ENCODE measurements around the gene CDKN2D. TPM values are rescaled to one million over a fixed set of nuclear protein-coding genes. Genes with fewer than 3 reads are reported as not detected.

Gene CDKN2D
- total RNA-seq, 1 experiment from 2014 or later: 17.1 TPM

DNA sequence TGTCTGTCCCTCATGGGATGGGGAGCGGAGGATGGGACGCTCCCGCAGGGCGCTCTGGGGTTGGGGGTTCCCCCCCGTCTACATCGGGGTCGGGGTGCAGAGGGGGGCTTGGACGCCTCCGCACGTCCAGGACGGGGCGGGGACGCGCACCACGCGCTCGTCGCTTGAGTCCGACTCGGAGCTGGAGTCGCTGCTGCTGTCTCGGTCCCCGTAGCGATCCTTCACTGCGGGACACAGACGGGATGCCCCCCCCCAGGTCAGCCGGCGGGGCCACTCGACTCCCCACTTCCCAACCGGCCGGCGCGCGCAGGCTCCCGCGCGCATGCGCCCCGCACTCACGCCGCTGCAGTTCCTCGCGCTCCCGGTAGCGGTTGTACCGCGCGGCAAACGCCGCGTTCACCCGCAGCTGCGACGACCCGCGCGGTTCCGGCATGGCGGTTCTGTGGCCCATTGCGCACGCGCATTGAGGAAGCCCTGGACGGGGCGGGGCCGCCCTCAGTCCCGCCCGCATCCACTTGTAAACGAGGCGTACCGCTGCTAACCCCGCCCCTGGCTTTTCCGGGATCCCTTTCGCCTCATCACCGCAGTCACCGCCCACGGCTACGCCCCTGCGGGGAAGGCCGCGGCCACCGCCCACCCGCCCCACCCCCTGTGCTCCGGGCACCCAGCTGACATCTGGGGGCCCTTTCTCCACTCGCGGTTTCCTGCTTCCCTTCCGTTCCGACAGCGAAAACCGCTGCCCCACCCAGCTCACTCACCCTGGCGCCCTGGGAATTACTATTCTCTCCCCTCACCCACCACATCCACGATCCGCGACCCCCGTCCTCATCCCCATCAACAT, 3.0 kb downstream of the CDKN2D start, which contains the start of gene KRI1:
KRI1 (minus strand) TSS at position 444 of the 841 bp plus-strand sequence; CDS start at position 433, 11 bp downstream.
- intact Hi-C loops (cut with micrococcal nuclease): no loop called here
- no peaks in the 10 kb centered on the region for H3K9me2 ChIP-seq (replicated peaks; ENCODE audit: low read length)
- no peak for TF ChIP-seq EZH2 (IDR thresholded peaks at IDR 0.05; ENCODE audit: low read length, unreplicated experiment)
- TF ChIP-seq, protein P1, sequence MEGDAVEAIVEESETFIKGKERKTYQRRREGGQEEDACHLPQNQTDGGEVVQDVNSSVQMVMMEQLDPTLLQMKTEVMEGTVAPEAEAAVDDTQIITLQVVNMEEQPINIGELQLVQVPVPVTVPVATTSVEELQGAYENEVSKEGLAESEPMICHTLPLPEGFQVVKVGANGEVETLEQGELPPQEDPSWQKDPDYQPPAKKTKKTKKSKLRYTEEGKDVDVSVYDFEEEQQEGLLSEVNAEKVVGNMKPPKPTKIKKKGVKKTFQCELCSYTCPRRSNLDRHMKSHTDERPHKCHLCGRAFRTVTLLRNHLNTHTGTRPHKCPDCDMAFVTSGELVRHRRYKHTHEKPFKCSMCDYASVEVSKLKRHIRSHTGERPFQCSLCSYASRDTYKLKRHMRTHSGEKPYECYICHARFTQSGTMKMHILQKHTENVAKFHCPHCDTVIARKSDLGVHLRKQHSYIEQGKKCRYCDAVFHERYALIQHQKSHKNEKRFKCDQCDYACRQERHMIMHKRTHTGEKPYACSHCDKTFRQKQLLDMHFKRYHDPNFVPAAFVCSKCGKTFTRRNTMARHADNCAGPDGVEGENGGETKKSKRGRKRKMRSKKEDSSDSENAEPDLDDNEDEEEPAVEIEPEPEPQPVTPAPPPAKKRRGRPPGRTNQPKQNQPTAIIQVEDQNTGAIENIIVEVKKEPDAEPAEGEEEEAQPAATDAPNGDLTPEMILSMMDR (conservative IDR thresholded peaks at IDR 0.05; ENCODE audit: low read depth, low read length): no peak
- TF ChIP-seq EZH2phosphoT487 (IDR thresholded peaks at IDR 0.05; ENCODE audit: borderline replicate concordance, low read length): no peak
- H3K4me3 ChIP-seq (ENCODE audit: low read length): peak within 1 kb of the TSS; percentile 79
- H3K9me3 ChIP-seq (ENCODE audit: low read length): no peaks in the 10 kb centered on the region
- H2AFZ ChIP-seq (ENCODE audit: low read length): peak within 1 kb of the TSS; percentile 70
- POLR2A ChIA-PET (ENCODE audit: unreplicated experiment): interaction anchor here (0.6 kb wide), 1 partner anchor 285 kb away, joined by 3 read pairs; no protein-coding TSS in a partner anchor
- no peaks in the 10 kb centered on the region for H3F3A ChIP-seq (ENCODE audit: low read length, unreplicated experiment)
- CTCF ChIA-PET: interaction anchor here (0.5 to 0.7 kb wide), 4 partner anchors 57 to 104 kb away, joined by 4 to 8 read pairs (median 6); no protein-coding TSS in a partner anchor
- peaks cover 32% of the 10 kb centered on the region for H3K4me1 ChIP-seq (ENCODE audit: insufficient read depth, low read length)
- H3K9ac ChIP-seq (ENCODE audit: low read length): peak within 1 kb of the TSS; percentile 91
- peak within 1 kb of the TSS; percentile 24; the same call in 1 of the 2 replicates for H3K27ac ChIP-seq (ENCODE audit: low read length)
- no peaks in the 10 kb centered on the region for H4K20me1 ChIP-seq (ENCODE audit: low read length)
- H3K36me3 ChIP-seq (ENCODE audit: low read depth, low read length): peaks cover 5% of the 10 kb centered on the region; the same call in 1 of the 2 replicates
- peaks cover 29% of the 10 kb centered on the region for H3K79me2 ChIP-seq (ENCODE audit: low read length)
- peak within 1 kb of the TSS; percentile 96 for H3K4me2 ChIP-seq (ENCODE audit: low read length)
- no TSS peak for BruUV-seq (replicated peaks)
- H3K27me3 ChIP-seq (ENCODE audit: low read length): no peaks in the 10 kb centered on the region
- peak; percentile 58 for ATAC-seq
- peak; percentile 99 for DNase-seq

DNA sequence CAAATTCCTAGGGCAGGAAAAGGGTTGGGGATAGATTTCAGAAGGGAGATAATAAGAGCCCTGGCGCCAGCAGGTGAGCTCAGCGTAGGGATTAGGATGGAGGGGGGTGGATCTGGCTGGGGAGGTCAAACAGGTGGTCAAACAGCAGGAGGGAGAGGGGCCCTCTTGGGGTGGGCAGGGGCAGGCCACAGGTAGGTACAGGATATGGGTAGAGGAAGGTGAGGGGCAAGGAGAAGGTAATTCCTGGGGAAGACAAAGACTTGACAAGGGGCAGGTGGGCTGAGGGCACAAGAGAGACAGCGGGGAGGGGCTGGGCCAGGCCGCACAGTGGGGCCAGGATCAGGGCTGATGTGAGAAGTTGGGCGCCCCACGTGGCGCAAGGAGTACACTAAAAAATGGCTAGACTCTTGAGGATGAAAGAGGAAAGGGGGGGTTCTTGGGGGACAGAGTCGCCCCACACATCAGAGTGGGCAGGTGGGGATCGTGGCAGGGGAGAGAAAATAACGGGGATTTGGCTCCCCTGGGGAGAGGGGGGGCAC, 3.7 kb downstream of the CDKN2D start:
- peak; percentile 2; the same call in 1 of the 2 replicates for ATAC-seq
- ChIA-PET POLR2A (ENCODE audit: unreplicated experiment) (no interaction called here), CTCF (interaction anchor here (0.5 kb wide), 1 partner anchor 104 kb away, joined by 5 read pairs; no protein-coding TSS in a partner anchor)
- Histone ChIP-seq H3K79me2 (ENCODE audit: low read length) (peaks cover 29% of the 10 kb centered on the region), H3K27me3 (ENCODE audit: low read length) (no peaks in the 10 kb centered on the region), H3K9ac (ENCODE audit: low read length) (peak overlapping the region; percentile 91), H3K4me3 (ENCODE audit: low read length) (peak overlapping the region; percentile 79), H2AFZ (ENCODE audit: low read length) (peak overlapping the region; percentile 70), H3K36me3 (ENCODE audit: low read depth, low read length) (peaks cover 11% of the 10 kb centered on the region; the same call in 1 of the 2 replicates), H4K20me1 (ENCODE audit: low read length) (no peaks in the 10 kb centered on the region), H3K27ac (ENCODE audit: low read length) (peak overlapping the region; percentile 15; the same call in 1 of the 2 replicates), H3F3A (ENCODE audit: low read length, unreplicated experiment) (no peaks in the 10 kb centered on the region), H3K9me2 (replicated peaks; ENCODE audit: low read length) (no peaks in the 10 kb centered on the region), H3K9me3 (ENCODE audit: low read length) (no peaks in the 10 kb centered on the region), H3K4me2 (ENCODE audit: low read length) (peak overlapping the region; percentile 85), H3K4me1 (ENCODE audit: insufficient read depth, low read length) (peaks cover 32% of the 10 kb centered on the region)
- TF ChIP-seq, protein P1 (conservative IDR thresholded peaks at IDR 0.05; ENCODE audit: low read depth, low read length): peak; percentile 56
- TF ChIP-seq EZH2phosphoT487 (IDR thresholded peaks at IDR 0.05; ENCODE audit: borderline replicate concordance, low read length): no peak
- intact Hi-C loops (cut with micrococcal nuclease): no loop called here
- no TSS peak for BruUV-seq (replicated peaks)
- DNase-seq: peak; percentile 35
